ENCODE measurements around the gene KDM2A. TPM values are rescaled to one million over a fixed set of nuclear protein-coding genes. Genes with fewer than 3 reads are reported as not detected.
A peak's percentile ranks its signal among the peaks of the same experiment; 100 is the strongest.

KDM2A gene
- total RNA-seq, 1 donor from 2014 or later, result 70.4 TPM

GRCh38 chr11:67286621-67287333, 167.7 kb downstream of the KDM2A start:
- Histone ChIP-seq H3K4me1 (ENCODE audit: insufficient read depth, low read length) (peaks cover 23% of the 10 kb centered on the region), H3K36me3 (ENCODE audit: insufficient read depth, low read length) (peaks cover 18% of the 10 kb centered on the region), H2AFZ (ENCODE audit: low read depth, low read length) (no peak overlapping the region), H3K9me3 (ENCODE audit: insufficient read depth, low read depth, low read length) (no peaks in the 10 kb centered on the region), H3K79me2 (ENCODE audit: insufficient read depth, low read length) (peaks cover 23% of the 10 kb centered on the region), H3K4me3 (ENCODE audit: insufficient read depth, low read depth, low read length) (no peak overlapping the region), H4K20me1 (ENCODE audit: insufficient read depth, low read length) (peaks cover 16% of the 10 kb centered on the region), H3K27ac (ENCODE audit: low read depth, low read length) (no peak overlapping the region), H3K9ac (ENCODE audit: low read length) (no peak overlapping the region), H3K4me2 (ENCODE audit: low read length) (no peak overlapping the region), H3K27me3 (ENCODE audit: insufficient read depth, low read length) (no peaks in the 10 kb centered on the region)
- no peak for FAIRE-seq
- Mint-ChIP-seq H3K36me3 (ENCODE audit: low read depth, unreplicated experiment) (peaks cover 6% of the 10 kb centered on the region), H3K27me3 (ENCODE audit: low read depth, unreplicated experiment) (no peaks in the 10 kb centered on the region), H3K9me3 (ENCODE audit: unreplicated experiment) (no peaks in the 10 kb centered on the region), H3K27ac (ENCODE audit: unreplicated experiment) (peak overlapping the region; percentile 98), H3K4me3 (ENCODE audit: unreplicated experiment) (peak overlapping the region; percentile 57), H3K4me1 (ENCODE audit: low read depth, unreplicated experiment) (peaks cover 13% of the 10 kb centered on the region)
- TF ChIP-seq EZH2 (IDR thresholded peaks at IDR 0.05; ENCODE audit: insufficient read depth, low read length) (no peak), CTCF (IDR thresholded peaks at IDR 0.05; ENCODE audit: insufficient read depth, low read depth, low read length) (no peak)
- DNase-seq (ENCODE audit: low read depth), result no peak

- Histone ChIP-seq H3K9me3 (ENCODE audit: insufficient read depth, low read depth, low read length) (no peaks in the 10 kb centered on the region), H3K27me3 (ENCODE audit: insufficient read depth, low read length) (no peaks in the 10 kb centered on the region), H2AFZ (ENCODE audit: low read depth, low read length) (peak overlapping the region; percentile 87), H3K4me3 (ENCODE audit: insufficient read depth, low read depth, low read length) (peak overlapping the region; percentile 73), H3K4me1 (ENCODE audit: insufficient read depth, low read length) (peaks cover 30% of the 10 kb centered on the region), H3K36me3 (ENCODE audit: insufficient read depth, low read length) (peaks cover 19% of the 10 kb centered on the region), H3K4me2 (ENCODE audit: low read length) (peak overlapping the region; percentile 99), H4K20me1 (ENCODE audit: insufficient read depth, low read length) (peaks cover 23% of the 10 kb centered on the region), H3K27ac (ENCODE audit: low read depth, low read length) (peak overlapping the region; percentile 70), H3K9ac (ENCODE audit: low read length) (peak overlapping the region; percentile 75), H3K79me2 (ENCODE audit: insufficient read depth, low read length) (peaks cover 30% of the 10 kb centered on the region)
- FAIRE-seq, result no peak
- TF ChIP-seq CTCF (IDR thresholded peaks at IDR 0.05; ENCODE audit: insufficient read depth, low read depth, low read length), result no peak
- no peak for TF ChIP-seq EZH2 (IDR thresholded peaks at IDR 0.05; ENCODE audit: insufficient read depth, low read length)
- peak overlapping the region; percentile 79 for H3K4me3 Mint-ChIP-seq (ENCODE audit: unreplicated experiment)
- H3K36me3 Mint-ChIP-seq (ENCODE audit: low read depth, unreplicated experiment), result peaks cover 10% of the 10 kb centered on the region
- H3K9me3 Mint-ChIP-seq (ENCODE audit: unreplicated experiment), result no peaks in the 10 kb centered on the region
- DNase-seq (ENCODE audit: low read depth), result no peak
- peak overlapping the region; percentile 98 for H3K27ac Mint-ChIP-seq (ENCODE audit: unreplicated experiment)
- peaks cover 14% of the 10 kb centered on the region for H3K4me1 Mint-ChIP-seq (ENCODE audit: low read depth, unreplicated experiment)
- H3K27me3 Mint-ChIP-seq (ENCODE audit: low read depth, unreplicated experiment), result no peaks in the 10 kb centered on the region
Measured at GRCh38 chr11:67287355-67288197, 168.5 kb downstream of the KDM2A start.

Data from astrocyte (in vitro differentiated cells and primary cell).